Fibroblast of lung (primary cell): Measurements from ENCODE around the gene PYROXD2. TPM values are rescaled to one million over a fixed set of nuclear protein-coding genes. Genes with fewer than 3 reads are reported as not detected.
A peak's percentile ranks its signal among the peaks of the same experiment; 100 is the strongest.

Source experiments
- DNase-seq, 2 donors: peaks; one replicate each; pipeline versions ENCODE4 v3.0.0 to v3.0.0-alpha.2; 2010; ENCODE audit warnings: low read depth in 2 of 2
- H2AFZ ChIP-seq: 2 replicates; pipeline ENCODE4 v1.5.1; 2012; ENCODE audit warnings: low read length, control low read depth, inconsistent platforms
- H3K27ac ChIP-seq: 2 replicates; pipeline ENCODE4 v1.5.1; 2011; ENCODE audit warnings: low read length, control low read depth; ENCODE audit not compliant: insufficient read depth
- H3K27me3 ChIP-seq: 2 replicates; pipeline ENCODE4 v1.5.1; 2011; ENCODE audit warnings: mild to moderate bottlenecking, low read length; ENCODE audit not compliant: control insufficient read depth, insufficient read depth
- H3K36me3 ChIP-seq: 2 replicates; pipeline ENCODE4 v1.5.1; 2011; ENCODE audit warnings: low read length; ENCODE audit not compliant: control insufficient read depth, insufficient read depth
- H3K4me1 ChIP-seq: 2 replicates; pipeline ENCODE4 v1.5.1; 2011; ENCODE audit warnings: low read length; ENCODE audit not compliant: control insufficient read depth, insufficient read depth; ENCODE audit errors: extremely low read depth
- H3K4me2 ChIP-seq: 2 replicates; pipeline ENCODE4 v1.5.1; 2011; ENCODE audit warnings: low read length, control low read depth; ENCODE audit not compliant: insufficient read depth; ENCODE audit errors: extremely low read depth
- H3K4me3 ChIP-seq, 4 experiments: fragments of 200-600 bp in 1 of 4; sonication (generic) in 1 of 4; replicated peaks in 1 of 4; 2 replicates each; pipeline ENCODE4 v1.5.1; 2011 to 2016; ENCODE audit warnings: low read length in 4 of 4, low read depth in 3 of 4, mild to moderate bottlenecking in 3 of 4, control low read depth in 2 of 4, inconsistent platforms in 1 of 4, mixed read lengths in 1 of 4; ENCODE audit not compliant: insufficient read depth in 1 of 4; ENCODE audit errors: control extremely low read depth in 1 of 4
- H3K79me2 ChIP-seq: 2 replicates; pipeline ENCODE4 v1.5.1; 2012; ENCODE audit warnings: mild to moderate bottlenecking, low read length, inconsistent platforms; ENCODE audit not compliant: control insufficient read depth, insufficient read depth
- H3K9ac ChIP-seq: 2 replicates; pipeline ENCODE4 v1.5.1; 2011; ENCODE audit warnings: mild to moderate bottlenecking, low read length, control low read depth; ENCODE audit not compliant: insufficient read depth
- H3K9me3 ChIP-seq: 2 replicates; pipeline ENCODE4 v1.5.1; 2012; ENCODE audit warnings: low read depth, low read length; ENCODE audit not compliant: control insufficient read depth, insufficient read depth
- H4K20me1 ChIP-seq: 2 replicates; pipeline ENCODE4 v1.5.1; 2011; ENCODE audit warnings: low read length; ENCODE audit not compliant: control insufficient read depth, insufficient read depth; ENCODE audit errors: extremely low read depth
- CTCF ChIP-seq, 2 donors: IDR thresholded peaks in 1 of 2; conservative IDR thresholded peaks in 1 of 2; 1 replicate in 1 of 2; 2 replicates in 1 of 2; pipeline ENCODE4 v1.5.1; 2011 to 2012; ENCODE audit warnings: low read length in 2 of 2, control low read depth in 1 of 2, inconsistent platforms in 1 of 2, low read depth in 1 of 2, mild to moderate bottlenecking in 1 of 2
- EZH2 ChIP-seq: IDR thresholded peaks from 2 replicates; pipeline ENCODE4 v1.5.1; 2012; ENCODE audit warnings: low read length, control low read depth, mild to moderate bottlenecking; ENCODE audit errors: missing control alignments
- polyA plus RNA-seq, 2 donors: library from polyadenylated mRNA; depleted of rRNA in 1 of 2; stranded (reverse) in 1 of 2; unstranded in 1 of 2; fragments of >200 nt; gene quantifications; 2 replicates each; pipeline ENCODE4 v1.2.1, GENCODE V29; 2011 to 2012; ENCODE audit warnings: missing spikeins in 1 of 2
- total RNA-seq: library from RNA; depleted of rRNA; stranded (reverse); fragments of >200 nt; gene quantifications from 2 replicates; pipeline ENCODE4 v1.2.1, GENCODE V29; 2014

PYROXD2 gene
- total and polyA plus RNA-seq, 2 donors (not counting 1 experiment from before 2014, with no cell fraction given) = 8.7 to 16.0 TPM

- peak; percentile 98 to 100 for DNase-seq
- Histone ChIP-seq H3K4me1 (peaks cover 8% of the 10 kb centered on the region), H3K79me2 (no peaks in the 10 kb centered on the region), H3K9ac (peak overlapping the region; percentile 27), H3K27ac (peak overlapping the region; percentile 86), H3K9me3 (no peaks in the 10 kb centered on the region), H2AFZ (peak overlapping the region; percentile 54), H3K36me3 (no peaks in the 10 kb centered on the region), H4K20me1 (no peaks in the 10 kb centered on the region), H3K4me3 (peak overlapping the region in 1 of 4 experiments; percentile 27), H3K4me2 (peak overlapping the region; percentile 73), H3K27me3 (no peaks in the 10 kb centered on the region)
- no peak for TF ChIP-seq EZH2
- no peak for TF ChIP-seq CTCF (conservative IDR thresholded peaks at IDR 0.05 in 1 of 2, IDR thresholded peaks at IDR 0.05 in 1 of 2; ENCODE audit: low read depth in 1 of 2, low read length in 2 of 2)
Measured at GRCh38 chr10:98361131-98362025, 53.6 kb downstream of the PYROXD2 start.

- Histone ChIP-seq H3K4me3 (no peak overlapping the region), H2AFZ (no peak overlapping the region), H3K9me3 (no peaks in the 10 kb centered on the region), H3K27me3 (no peaks in the 10 kb centered on the region), H3K36me3 (no peaks in the 10 kb centered on the region), H3K4me1 (peaks cover 8% of the 10 kb centered on the region), H4K20me1 (no peaks in the 10 kb centered on the region), H3K4me2 (no peak overlapping the region), H3K27ac (no peak overlapping the region), H3K79me2 (no peaks in the 10 kb centered on the region), H3K9ac (no peak overlapping the region)
- TF ChIP-seq EZH2 = no peak
- TF ChIP-seq CTCF (conservative IDR thresholded peaks at IDR 0.05 in 1 of 2, IDR thresholded peaks at IDR 0.05 in 1 of 2; ENCODE audit: low read depth in 1 of 2, low read length in 2 of 2) = no peak
- peak; percentile 66 to 77 for DNase-seq
Measured at GRCh38 chr10:98357194-98357822, 57.7 kb downstream of the PYROXD2 start.

GRCh38 chr10:98354491-98354890 lies 60.5 kb downstream of the PYROXD2 start:
- no peak overlapping the region for H2AFZ ChIP-seq
- no peaks in the 10 kb centered on the region for H3K9me3 ChIP-seq
- H3K27me3 ChIP-seq = no peaks in the 10 kb centered on the region
- no peak for DNase-seq
- no peak overlapping the region for H3K9ac ChIP-seq
- H3K4me2 ChIP-seq = no peak overlapping the region
- no peaks in the 10 kb centered on the region for H3K79me2 ChIP-seq
- H3K4me3 ChIP-seq = no peak overlapping the region
- no peaks in the 10 kb centered on the region for H4K20me1 ChIP-seq
- H3K27ac ChIP-seq = no peak overlapping the region
- peaks cover 8% of the 10 kb centered on the region for H3K4me1 ChIP-seq
- TF ChIP-seq CTCF (conservative IDR thresholded peaks at IDR 0.05 in 1 of 2, IDR thresholded peaks at IDR 0.05 in 1 of 2; ENCODE audit: low read depth in 1 of 2, low read length in 2 of 2) = no peak
- no peak for TF ChIP-seq EZH2
- no peaks in the 10 kb centered on the region for H3K36me3 ChIP-seq
